ACC112 (cell line): Measurements from ENCODE around the gene DCDC2.
"Not testable (repeated sequence)": the region's sequence is repeated elsewhere in the genome, so short reads cannot be mapped to it uniquely, and the experiment has no call there.

ENCODE experiments used
- H2AFZ ChIP-seq: fragments of 200-600 bp; sonication (generic); one replicate; pipeline ENCODE4 v1.6.0; 2017; ENCODE audit warnings: antibody characterized with exemption, low read length; ENCODE audit not compliant: unreplicated experiment
- H3K27ac ChIP-seq: fragments of 200-600 bp; sonication (generic); 2 replicates; pipeline ENCODE4 v1.5.1; 2014; ENCODE audit warnings: low read depth, mild to moderate bottlenecking, antibody characterized with exemption, low read length, moderate library complexity
- H3K27me3 ChIP-seq: fragments of 200-600 bp; sonication (generic); 2 replicates; pipeline ENCODE4 v1.6.1; 2014; ENCODE audit warnings: mild to moderate bottlenecking, antibody characterized with exemption, low read length, moderate library complexity, mixed read lengths; ENCODE audit not compliant: insufficient read depth
- H3K36me3 ChIP-seq: fragments of 200-600 bp; sonication (generic); 2 replicates; pipeline ENCODE4 v1.6.1; 2016; ENCODE audit warnings: mild to moderate bottlenecking, antibody characterized with exemption, low read length, moderate library complexity, mixed read lengths; ENCODE audit not compliant: insufficient read depth
- H3K4me1 ChIP-seq: fragments of 200-600 bp; sonication (generic); one replicate; pipeline ENCODE4 v1.6.1; 2016; ENCODE audit warnings: low read length, mixed read lengths; ENCODE audit not compliant: insufficient read depth, unreplicated experiment, control insufficient read depth
- H3K4me3 ChIP-seq: fragments of 200-600 bp; sonication (generic); 2 replicates; pipeline ENCODE4 v1.5.1; 2014; ENCODE audit warnings: mild to moderate bottlenecking, low read depth, low read length
- H3K79me2 ChIP-seq: fragments of 200-600 bp; sonication (generic); one replicate; pipeline ENCODE4 v1.6.0; 2016; ENCODE audit warnings: low read length; ENCODE audit not compliant: control insufficient read depth, unreplicated experiment, insufficient read depth

Gene DCDC2

GRCh38 chr6:24324617-24325016 is 33.2 kb downstream of the DCDC2 start:
- Histone ChIP-seq H3K4me1 (no peaks in the 10 kb centered on the region), H3K27ac (no peak overlapping the region), H2AFZ (no peak overlapping the region), H3K27me3 (peaks cover 30% of the 10 kb centered on the region), H3K79me2 (no peaks in the 10 kb centered on the region), H3K36me3 (no peaks in the 10 kb centered on the region), H3K4me3 (no peak overlapping the region)

DNA sequence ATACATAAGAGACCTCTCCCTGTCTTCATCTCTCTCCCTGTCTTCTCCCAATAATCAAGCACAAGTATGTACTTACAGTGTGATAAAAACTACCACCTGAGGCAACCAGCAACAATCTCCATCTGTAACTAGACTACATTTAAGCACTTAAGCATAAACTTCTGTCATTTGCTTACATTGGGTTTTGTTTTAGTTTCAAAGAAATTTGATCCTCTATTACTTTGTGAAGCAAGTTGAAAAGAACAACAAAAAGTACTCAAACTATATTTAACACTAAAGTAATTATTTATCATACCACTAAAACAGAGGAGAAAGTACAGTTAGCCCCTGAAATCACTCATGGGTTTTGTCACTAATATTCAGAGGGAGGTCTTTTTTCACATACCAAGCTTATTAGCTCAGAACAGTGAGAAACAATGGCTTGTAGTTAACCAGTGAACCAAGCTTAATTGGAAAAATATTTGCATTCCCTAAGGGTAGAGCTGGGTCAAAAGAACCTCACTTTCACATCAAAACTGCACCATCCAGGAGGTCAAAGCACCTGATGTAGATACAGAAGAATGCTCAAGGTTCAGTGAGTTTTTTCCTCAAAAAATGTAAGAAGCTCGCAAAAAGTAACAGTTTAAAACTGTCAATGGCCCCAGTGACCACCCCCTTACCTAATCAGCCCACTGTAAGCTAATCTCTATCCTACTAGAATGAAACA is 34.1 kb downstream of the DCDC2 start:
- Histone ChIP-seq H3K27me3 (peaks cover 28% of the 10 kb centered on the region), H3K27ac (no peak overlapping the region)

DNA sequence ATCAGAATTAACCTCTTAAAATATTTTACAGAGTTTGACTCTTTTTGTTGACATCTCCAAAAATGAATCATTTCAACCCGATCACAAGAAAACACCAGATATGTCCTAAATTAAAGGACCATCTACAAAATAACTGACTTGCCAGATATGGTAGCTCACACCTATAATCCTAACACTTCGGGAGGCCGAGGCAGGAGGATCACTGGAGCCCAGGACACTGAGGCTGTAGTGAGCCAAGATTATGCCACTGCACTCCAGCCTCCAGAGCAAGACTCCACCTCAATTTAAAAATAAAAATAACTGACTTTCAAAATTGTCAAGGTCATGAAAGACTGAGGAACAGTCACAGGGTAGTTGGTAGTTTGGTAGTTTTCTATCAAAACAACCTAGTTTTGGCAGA is 34.9 kb downstream of the DCDC2 start:
- Histone ChIP-seq H3K4me1 (no peaks in the 10 kb centered on the region), H3K27ac (no peak overlapping the region), H3K79me2 (no peaks in the 10 kb centered on the region), H3K4me3 (no peak overlapping the region), H3K36me3 (no peaks in the 10 kb centered on the region), H2AFZ (no peak overlapping the region), H3K27me3 (peaks cover 28% of the 10 kb centered on the region)

More for the DNA sequence above, 34.1 kb downstream of the DCDC2 start:
- no peaks in the 10 kb centered on the region for H3K79me2 ChIP-seq
- H3K4me1 ChIP-seq = no peaks in the 10 kb centered on the region
- no peaks in the 10 kb centered on the region for H3K36me3 ChIP-seq
- no peak overlapping the region for H2AFZ ChIP-seq
- no peak overlapping the region for H3K4me3 ChIP-seq

DNA sequence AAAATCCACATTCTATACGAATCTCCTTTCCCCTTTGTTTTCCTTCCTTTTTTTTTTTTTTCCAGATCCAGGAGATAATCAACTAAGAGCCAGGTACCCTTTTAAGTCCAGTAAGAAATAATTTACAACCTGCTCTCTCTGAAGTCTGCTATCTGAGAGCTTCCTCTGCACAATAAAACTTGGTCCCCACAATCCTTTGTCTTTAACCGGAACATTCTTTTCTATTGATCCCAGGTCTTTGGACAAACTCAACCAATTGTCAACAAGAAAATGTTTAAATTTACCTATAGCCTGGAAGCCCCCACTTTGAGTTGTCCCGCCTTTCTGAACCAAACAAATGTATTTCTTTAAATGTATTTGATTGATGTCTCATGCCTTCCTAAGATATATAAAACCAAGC is 35.4 kb downstream of the DCDC2 start:
- not testable (repeated sequence) for H3K4me1 ChIP-seq

DNA sequence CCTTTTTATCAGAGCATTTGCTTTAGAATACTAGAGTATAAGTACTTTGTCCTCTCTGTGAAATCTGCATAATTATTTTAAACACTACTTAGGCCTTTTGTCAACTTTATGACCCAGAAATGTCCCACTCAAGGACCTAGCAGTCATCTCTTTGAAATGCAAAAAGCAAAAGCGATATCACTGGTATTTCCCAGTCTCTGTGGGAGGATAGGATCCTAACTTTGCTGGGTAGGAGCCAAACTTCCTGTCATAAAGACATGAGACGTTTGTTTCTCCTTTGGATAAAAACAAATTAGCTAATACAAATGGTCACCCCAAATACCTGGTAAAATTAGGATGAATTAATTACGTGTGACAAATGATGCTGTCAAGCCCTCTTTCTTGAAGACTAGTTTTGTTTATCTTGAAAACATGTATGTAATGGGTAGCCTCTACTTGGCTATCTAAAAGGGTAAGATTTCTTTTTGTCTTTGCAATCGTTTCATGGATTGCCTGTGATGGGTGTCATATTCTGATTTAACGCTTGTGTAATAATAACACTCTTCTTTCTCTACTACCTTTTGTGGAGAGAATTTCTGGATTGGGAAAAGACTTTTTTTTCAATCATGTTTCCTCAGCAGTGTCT is 36.2 kb downstream of the DCDC2 start:
- no peaks in the 10 kb centered on the region for H3K79me2 ChIP-seq
- no peaks in the 10 kb centered on the region for H3K36me3 ChIP-seq
- no peak overlapping the region for H2AFZ ChIP-seq
- H3K4me1 ChIP-seq = no peaks in the 10 kb centered on the region
- H3K27me3 ChIP-seq = peaks cover 28% of the 10 kb centered on the region
- no peak overlapping the region for H3K27ac ChIP-seq
- no peak overlapping the region for H3K4me3 ChIP-seq

More for the DNA sequence above, 35.4 kb downstream of the DCDC2 start:
- H3K79me2 ChIP-seq, H3K27ac ChIP-seq, H2AFZ ChIP-seq, H3K36me3 ChIP-seq, H3K4me3 ChIP-seq: not testable (repeated sequence)
- H3K27me3 ChIP-seq = peaks cover 28% of the 10 kb centered on the region

GRCh38 chr6:24313251-24314141 is 44.4 kb downstream of the DCDC2 start:
- no peak overlapping the region for H2AFZ ChIP-seq
- no peak overlapping the region for H3K4me3 ChIP-seq
- peaks cover 3% of the 10 kb centered on the region; the same call in 1 of the 2 replicates for H3K27me3 ChIP-seq
- no peaks in the 10 kb centered on the region for H3K79me2 ChIP-seq
- no peaks in the 10 kb centered on the region for H3K36me3 ChIP-seq
- H3K27ac ChIP-seq = no peak overlapping the region
- no peaks in the 10 kb centered on the region for H3K4me1 ChIP-seq

GRCh38 chr6:24311775-24312174 is 46.1 kb downstream of the DCDC2 start:
- not testable (repeated sequence) for H3K27ac ChIP-seq, H3K4me3 ChIP-seq, H3K4me1 ChIP-seq, H2AFZ ChIP-seq, H3K36me3 ChIP-seq, H3K79me2 ChIP-seq, H3K27me3 ChIP-seq

- no peak overlapping the region for H3K4me3 ChIP-seq
- no peak overlapping the region for H2AFZ ChIP-seq
- no peaks in the 10 kb centered on the region for H3K4me1 ChIP-seq
- H3K36me3 ChIP-seq = no peaks in the 10 kb centered on the region
- 0 out of 2 replicates have a peak, but pooled peaks cover 16% of the 10 kb centered on the region for H3K27me3 ChIP-seq
- no peak overlapping the region for H3K27ac ChIP-seq
- no peaks in the 10 kb centered on the region for H3K79me2 ChIP-seq
These were observed 50.0 kb downstream of the DCDC2 start for GRCh38 chr6:24307881-24308280.

DNA sequence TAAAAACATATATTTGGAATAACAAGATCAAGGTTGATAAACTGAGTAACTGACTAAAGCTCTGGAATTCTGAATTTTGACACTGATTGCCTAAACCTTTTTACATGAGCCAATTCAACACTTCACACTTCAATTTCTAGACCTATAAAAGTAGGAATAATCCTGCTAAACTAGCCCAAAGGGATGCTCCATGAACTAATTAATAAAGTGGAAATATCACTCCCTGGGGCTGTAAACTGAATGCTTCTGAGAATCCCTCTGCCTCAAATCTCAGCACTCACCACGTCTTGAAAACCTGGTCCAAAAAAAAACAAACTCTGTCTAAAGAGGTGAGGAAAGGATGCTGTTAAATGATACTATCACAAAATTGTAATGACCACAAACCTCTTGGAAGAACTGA is 50.9 kb downstream of the DCDC2 start:
- H3K27me3 ChIP-seq = 0 out of 2 replicates have a peak, but pooled peaks cover 21% of the 10 kb centered on the region

GRCh38 chr6:24306038-24306437 is 51.8 kb downstream of the DCDC2 start:
- Histone ChIP-seq H3K36me3 (no peaks in the 10 kb centered on the region), H3K79me2 (no peaks in the 10 kb centered on the region), H3K4me3 (no peak overlapping the region), H2AFZ (no peak overlapping the region), H3K4me1 (no peaks in the 10 kb centered on the region), H3K27ac (no peak overlapping the region), H3K27me3 (0 out of 2 replicates have a peak, but pooled peaks cover 21% of the 10 kb centered on the region)

More for the DNA sequence above, 50.9 kb downstream of the DCDC2 start:
- Histone ChIP-seq H3K27ac (no peak overlapping the region), H2AFZ (no peak overlapping the region), H3K36me3 (no peaks in the 10 kb centered on the region), H3K4me3 (no peak overlapping the region), H3K79me2 (no peaks in the 10 kb centered on the region), H3K4me1 (no peaks in the 10 kb centered on the region)
